Type B pancreatic cell (in vitro differentiated cells): Measurements from ENCODE around the gene TMEM45A. TPM values are rescaled to one million over a fixed set of nuclear protein-coding genes. Genes with fewer than 3 reads are reported as not detected.

Source experiments
- DNase-seq: peaks from one replicate; pipeline ENCODE4 v3.0.0; 2021; ENCODE audit warnings: mixed read lengths; ENCODE audit not compliant: unreplicated experiment; ENCODE audit errors: extremely low spot score
- H3K27ac Mint-ChIP-seq: 2 replicates; pipeline ENCODE4 v1.8.0; 2021; ENCODE audit warnings: mild to moderate bottlenecking, mixed read lengths
- H3K27me3 Mint-ChIP-seq: 2 replicates; pipeline ENCODE4 v1.8.0; 2021; ENCODE audit warnings: mixed read lengths
- H3K36me3 Mint-ChIP-seq: 2 replicates; pipeline ENCODE4 v1.8.0; 2021; ENCODE audit warnings: mixed read lengths
- H3K4me1 Mint-ChIP-seq: one replicate; pipeline ENCODE4 v1.8.0; 2021; ENCODE audit warnings: mixed read lengths; ENCODE audit not compliant: unreplicated experiment
- H3K4me3 Mint-ChIP-seq: 2 replicates; pipeline ENCODE4 v1.8.0; 2021; ENCODE audit warnings: mild to moderate bottlenecking, mixed read lengths
- H3K9me3 Mint-ChIP-seq: 2 replicates; pipeline ENCODE4 v1.8.0; 2021; ENCODE audit warnings: mixed read lengths
- total RNA-seq: library from RNA; stranded (reverse); gene quantifications from 2 replicates; pipeline ENCODE4 v1.2.1, GENCODE V29; 2021; ENCODE audit warnings: low replicate concordance
- TF ChIP-seq, protein P1 (sequence below): fragments of 200-600 bp; sonication (generic); conservative IDR thresholded peaks from 2 replicates; pipeline ENCODE4 v1.5.0; 2021; ENCODE audit warnings: antibody characterized with exemption, mild to moderate bottlenecking

TMEM45A gene
- total RNA-seq, 1 donor from 2014 or later = 18.4 TPM

DNA sequence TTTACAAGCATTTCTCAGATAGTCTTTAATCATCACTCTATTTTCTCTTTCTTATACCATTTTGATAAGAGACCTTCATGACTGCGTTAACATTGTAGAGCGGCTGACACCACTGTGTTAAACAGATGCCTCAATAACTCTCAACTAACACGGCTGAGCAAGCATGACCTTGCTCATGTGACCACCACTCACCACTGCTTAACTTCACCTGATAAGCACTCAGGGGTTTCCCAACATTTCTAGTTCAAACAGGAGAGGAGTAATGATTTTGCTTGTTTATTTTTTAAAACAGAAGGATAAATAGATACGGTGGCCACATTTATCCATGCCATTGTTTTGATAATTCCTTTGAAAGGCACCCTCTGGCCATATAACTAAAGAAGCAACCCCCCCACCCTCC, 37.7 kb upstream of the TMEM45A start:
- no peaks in the 10 kb centered on the region for H3K9me3 Mint-ChIP-seq
- TF ChIP-seq, protein P1, sequence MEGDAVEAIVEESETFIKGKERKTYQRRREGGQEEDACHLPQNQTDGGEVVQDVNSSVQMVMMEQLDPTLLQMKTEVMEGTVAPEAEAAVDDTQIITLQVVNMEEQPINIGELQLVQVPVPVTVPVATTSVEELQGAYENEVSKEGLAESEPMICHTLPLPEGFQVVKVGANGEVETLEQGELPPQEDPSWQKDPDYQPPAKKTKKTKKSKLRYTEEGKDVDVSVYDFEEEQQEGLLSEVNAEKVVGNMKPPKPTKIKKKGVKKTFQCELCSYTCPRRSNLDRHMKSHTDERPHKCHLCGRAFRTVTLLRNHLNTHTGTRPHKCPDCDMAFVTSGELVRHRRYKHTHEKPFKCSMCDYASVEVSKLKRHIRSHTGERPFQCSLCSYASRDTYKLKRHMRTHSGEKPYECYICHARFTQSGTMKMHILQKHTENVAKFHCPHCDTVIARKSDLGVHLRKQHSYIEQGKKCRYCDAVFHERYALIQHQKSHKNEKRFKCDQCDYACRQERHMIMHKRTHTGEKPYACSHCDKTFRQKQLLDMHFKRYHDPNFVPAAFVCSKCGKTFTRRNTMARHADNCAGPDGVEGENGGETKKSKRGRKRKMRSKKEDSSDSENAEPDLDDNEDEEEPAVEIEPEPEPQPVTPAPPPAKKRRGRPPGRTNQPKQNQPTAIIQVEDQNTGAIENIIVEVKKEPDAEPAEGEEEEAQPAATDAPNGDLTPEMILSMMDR = no peak
- no peaks in the 10 kb centered on the region for H3K4me1 Mint-ChIP-seq
- H3K4me3 Mint-ChIP-seq = no peak overlapping the region
- peaks cover 11% of the 10 kb centered on the region for H3K36me3 Mint-ChIP-seq
- no peak for DNase-seq
- H3K27ac Mint-ChIP-seq = no peak overlapping the region
- H3K27me3 Mint-ChIP-seq = no peaks in the 10 kb centered on the region

DNA sequence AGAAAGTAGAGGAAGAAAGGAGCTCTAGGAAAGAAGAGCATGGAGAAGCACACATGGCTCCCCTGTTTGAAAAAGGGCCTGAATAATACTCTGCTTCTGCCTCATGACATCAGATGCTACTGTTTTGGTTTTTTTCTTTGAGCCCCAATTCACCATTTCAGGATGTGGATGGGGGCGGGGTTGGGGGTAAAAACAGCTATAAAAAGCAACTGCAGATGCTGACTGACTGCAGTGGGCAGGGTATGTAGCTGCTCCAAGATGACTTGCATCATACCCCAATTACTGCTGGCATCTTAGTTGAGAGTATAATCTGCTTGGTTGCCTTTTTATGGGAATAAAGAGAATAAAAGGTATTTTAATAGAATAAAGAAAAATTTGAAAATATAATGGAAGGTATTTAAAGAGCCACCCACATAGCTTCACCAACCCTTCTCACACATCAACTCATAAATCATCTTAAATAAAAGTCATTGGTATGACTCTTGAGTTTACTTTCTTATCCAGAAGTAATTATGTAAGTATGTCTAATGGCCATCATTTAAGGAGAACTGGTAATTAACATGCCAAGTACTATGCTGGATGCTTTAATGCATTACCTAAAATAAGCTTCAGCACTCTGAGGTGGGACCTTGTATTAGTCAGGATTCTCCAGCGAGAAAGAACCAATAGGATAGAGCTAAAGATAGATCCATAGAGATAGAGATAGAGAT, 36.4 kb upstream of the TMEM45A start:
- no peak overlapping the region for H3K4me3 Mint-ChIP-seq
- H3K36me3 Mint-ChIP-seq = peaks cover 11% of the 10 kb centered on the region
- DNase-seq = no peak
- TF ChIP-seq, protein P1 = no peak
- no peaks in the 10 kb centered on the region for H3K27me3 Mint-ChIP-seq
- no peaks in the 10 kb centered on the region for H3K9me3 Mint-ChIP-seq
- no peaks in the 10 kb centered on the region for H3K4me1 Mint-ChIP-seq
- no peak overlapping the region for H3K27ac Mint-ChIP-seq

DNA sequence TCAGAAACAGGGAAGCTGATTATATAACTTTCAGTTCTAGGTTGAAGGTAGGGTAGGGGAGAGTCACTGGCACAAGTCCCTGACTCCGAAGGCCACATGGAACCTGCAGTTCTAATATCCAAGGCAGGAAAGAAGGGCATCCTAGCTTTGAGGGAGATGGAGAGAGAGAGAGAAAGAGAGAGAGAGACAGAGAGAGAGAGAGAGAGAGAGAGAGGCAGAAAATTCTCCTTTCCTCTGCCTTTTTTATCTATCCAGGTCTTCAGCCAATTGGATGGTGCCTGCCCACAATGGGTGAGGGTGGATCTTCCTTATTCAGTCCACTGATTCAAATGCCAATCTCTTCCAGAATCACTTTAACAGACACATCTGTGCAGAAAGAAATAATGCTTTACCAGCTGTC, 35.7 kb upstream of the TMEM45A start:
- Mint-ChIP-seq H3K27me3 (no peaks in the 10 kb centered on the region), H3K9me3 (no peaks in the 10 kb centered on the region), H3K27ac (no peak overlapping the region), H3K4me3 (no peak overlapping the region), H3K36me3 (peaks cover 8% of the 10 kb centered on the region), H3K4me1 (no peaks in the 10 kb centered on the region)
- TF ChIP-seq, protein P1 = no peak
- no peak for DNase-seq

DNA sequence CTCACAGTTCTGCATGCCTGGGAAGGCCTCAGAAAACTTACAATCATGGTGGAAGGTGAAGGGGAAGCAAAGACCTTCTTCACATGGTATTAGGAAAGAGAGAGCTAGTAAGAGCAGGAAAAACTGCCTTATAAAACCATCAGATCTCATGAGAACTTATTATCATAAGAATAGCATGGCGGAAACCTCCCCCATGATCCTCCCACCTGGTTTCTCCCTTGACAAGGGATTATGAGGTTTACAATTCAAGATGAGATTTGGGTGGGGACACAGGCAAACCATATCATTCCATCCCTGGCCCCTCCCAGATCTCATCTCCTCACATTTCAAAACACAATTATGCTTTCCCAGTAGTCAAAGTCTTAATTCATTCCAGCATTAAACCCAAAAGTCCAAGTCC, 34.6 kb upstream of the TMEM45A start:
- no peak for DNase-seq
- H3K9me3 Mint-ChIP-seq = no peaks in the 10 kb centered on the region
- H3K36me3 Mint-ChIP-seq = peaks cover 3% of the 10 kb centered on the region
- H3K27me3 Mint-ChIP-seq = no peaks in the 10 kb centered on the region
- no peaks in the 10 kb centered on the region for H3K4me1 Mint-ChIP-seq
- TF ChIP-seq, protein P1 = no peak
- no peak overlapping the region for H3K4me3 Mint-ChIP-seq
- no peak overlapping the region for H3K27ac Mint-ChIP-seq

DNA sequence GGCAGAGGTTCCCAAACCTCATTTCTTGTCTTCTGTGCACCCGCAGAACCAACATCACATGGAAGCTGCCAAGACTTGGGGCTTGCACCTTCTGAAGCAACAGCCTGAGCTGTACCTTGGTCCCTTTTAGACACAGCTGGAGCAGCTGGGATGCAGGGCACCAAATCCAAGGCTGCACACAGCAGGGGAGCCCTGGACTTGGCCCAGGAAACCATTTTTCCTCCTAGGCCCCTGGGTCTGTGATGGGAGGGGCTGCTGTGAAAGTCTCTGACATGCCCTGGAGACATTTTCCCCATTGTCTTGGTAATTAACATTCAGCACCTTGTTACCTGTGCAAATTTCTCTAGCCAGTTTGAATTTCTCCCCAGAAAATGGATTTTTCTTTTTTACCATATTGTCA, 33.6 kb upstream of the TMEM45A start:
- H3K27me3 Mint-ChIP-seq = no peaks in the 10 kb centered on the region
- no peak overlapping the region for H3K27ac Mint-ChIP-seq
- H3K4me1 Mint-ChIP-seq = no peaks in the 10 kb centered on the region
- no peaks in the 10 kb centered on the region for H3K9me3 Mint-ChIP-seq
- peaks cover 3% of the 10 kb centered on the region for H3K36me3 Mint-ChIP-seq
- no peak for DNase-seq
- TF ChIP-seq, protein P1 = no peak
- H3K4me3 Mint-ChIP-seq = no peak overlapping the region
